ENCODE measurements around the gene PCF11.
A peak's percentile ranks its signal among the peaks of the same experiment; 100 is the strongest.

Gene PCF11

GRCh38 chr11:83152264-83152663, 4.7 kb upstream of the PCF11 start:
- no peak for DNase-seq (ENCODE audit: low read depth)

GRCh38 chr11:83153764-83154163, 3.2 kb upstream of the PCF11 start:
- DNase-seq (ENCODE audit: low read depth): no peak

- peak; percentile 95 for DNase-seq (ENCODE audit: low read depth)
Observed at GRCh38 chr11:83156144-83156995, 561 bp upstream of the PCF11 start.

- DNase-seq (ENCODE audit: low read depth): peak; percentile 37
Observed at GRCh38 chr11:83157594-83158356, 844 bp downstream of the PCF11 start.

- no peak for DNase-seq (ENCODE audit: low read depth)
Observed at GRCh38 chr11:83158357-83158786, 1.4 kb downstream of the PCF11 start.

GRCh38 chr11:83158965-83159901, 2.3 kb downstream of the PCF11 start:
- DNase-seq (ENCODE audit: low read depth): no peak

GRCh38 chr11:83159902-83160865, 3.3 kb downstream of the PCF11 start:
- no peak for DNase-seq (ENCODE audit: low read depth)

- DNase-seq (ENCODE audit: low read depth): no peak
Observed at GRCh38 chr11:83161610-83162199, 4.8 kb downstream of the PCF11 start.

GRCh38 chr11:83162377-83162776, 5.4 kb downstream of the PCF11 start:
- DNase-seq (ENCODE audit: low read depth): no peak

- DNase-seq (ENCODE audit: low read depth): no peak
Observed at GRCh38 chr11:83166193-83166866, 9.4 kb downstream of the PCF11 start.

- DNase-seq (ENCODE audit: low read depth): no peak
Observed at GRCh38 chr11:83168756-83169155, 11.8 kb downstream of the PCF11 start.

- no peak for DNase-seq (ENCODE audit: low read depth)
Observed at GRCh38 chr11:83170865-83171264, 13.9 kb downstream of the PCF11 start.

- DNase-seq (ENCODE audit: low read depth): no peak
Observed at GRCh38 chr11:83172551-83172950, 15.6 kb downstream of the PCF11 start.

- DNase-seq (ENCODE audit: low read depth): no peak
Observed at GRCh38 chr11:83174008-83174407, 17.1 kb downstream of the PCF11 start.

GRCh38 chr11:83175815-83176214, 18.9 kb downstream of the PCF11 start:
- DNase-seq (ENCODE audit: low read depth): no peak

- DNase-seq (ENCODE audit: low read depth): no peak
Observed at GRCh38 chr11:83181815-83182214, 24.9 kb downstream of the PCF11 start.

- no peak for DNase-seq (ENCODE audit: low read depth)
Observed at GRCh38 chr11:83185767-83186166, 28.8 kb downstream of the PCF11 start.

- DNase-seq (ENCODE audit: low read depth): no peak
Observed at GRCh38 chr11:83187465-83187864, 30.5 kb downstream of the PCF11 start.

GRCh38 chr11:83191491-83191890, 34.6 kb downstream of the PCF11 start:
- DNase-seq (ENCODE audit: low read depth): no peak

- DNase-seq (ENCODE audit: low read depth): no peak
Observed at GRCh38 chr11:83191986-83192385, 35.1 kb downstream of the PCF11 start.
